ENCODE data around the gene NSUN2.

Gene NSUN2

GRCh38 chr5:6557807-6558575 is 74.9 kb downstream of the NSUN2 start:
- DNase-seq (ENCODE audit: low read depth): no peak

GRCh38 chr5:6556802-6557102 is 76.1 kb downstream of the NSUN2 start:
- DNase-seq (ENCODE audit: low read depth): no peak

- no peak for DNase-seq (ENCODE audit: low read depth)
These were observed 76.6 kb downstream of the NSUN2 start for GRCh38 chr5:6556089-6556801.

- DNase-seq (ENCODE audit: low read depth): no peak
These were observed 78.0 kb downstream of the NSUN2 start for GRCh38 chr5:6554812-6555211.

DNA sequence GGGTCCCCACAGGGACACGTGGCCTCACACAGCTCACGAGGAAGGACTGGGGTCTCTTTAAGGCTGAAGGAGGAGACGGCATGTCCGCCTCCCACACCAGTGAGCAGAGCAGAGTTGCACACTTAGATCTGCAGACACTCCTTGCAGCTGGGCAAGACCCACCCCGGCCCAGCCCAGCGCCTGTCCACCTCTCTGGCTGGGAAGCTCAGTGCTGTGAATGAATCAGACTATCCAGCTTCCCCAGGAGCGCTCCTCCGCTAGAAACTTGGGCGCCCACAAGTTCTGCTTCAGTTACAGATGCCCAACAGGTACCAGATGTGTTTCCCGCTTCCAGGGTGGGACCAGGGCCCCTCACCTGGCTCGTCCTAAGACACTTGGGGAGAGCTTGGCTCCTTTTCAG is 78.9 kb downstream of the NSUN2 start:
- DNase-seq (ENCODE audit: low read depth): no peak

DNA sequence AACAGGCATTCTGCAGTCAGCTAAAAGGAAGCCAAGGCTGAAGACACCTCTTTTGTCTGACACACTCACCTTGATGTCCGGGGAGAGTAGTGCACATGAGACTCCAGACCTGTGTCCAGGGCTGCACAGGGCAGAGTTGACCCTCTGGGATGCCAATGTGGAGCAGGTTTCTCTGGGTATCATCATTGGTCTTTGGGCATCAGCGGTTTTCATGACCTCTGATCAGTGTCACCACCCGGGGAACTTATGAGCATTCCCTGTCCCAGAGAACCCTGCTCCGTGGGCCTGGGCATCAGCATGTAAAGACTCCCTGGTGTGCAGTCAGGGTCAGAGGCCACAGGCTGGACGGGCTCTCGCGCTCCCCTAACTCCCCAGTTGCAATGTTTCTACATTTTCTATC is 80.2 kb downstream of the NSUN2 start:
- DNase-seq (ENCODE audit: low read depth): no peak

- no peak for DNase-seq (ENCODE audit: low read depth)
These were observed 80.9 kb downstream of the NSUN2 start for GRCh38 chr5:6551955-6552313.

DNA sequence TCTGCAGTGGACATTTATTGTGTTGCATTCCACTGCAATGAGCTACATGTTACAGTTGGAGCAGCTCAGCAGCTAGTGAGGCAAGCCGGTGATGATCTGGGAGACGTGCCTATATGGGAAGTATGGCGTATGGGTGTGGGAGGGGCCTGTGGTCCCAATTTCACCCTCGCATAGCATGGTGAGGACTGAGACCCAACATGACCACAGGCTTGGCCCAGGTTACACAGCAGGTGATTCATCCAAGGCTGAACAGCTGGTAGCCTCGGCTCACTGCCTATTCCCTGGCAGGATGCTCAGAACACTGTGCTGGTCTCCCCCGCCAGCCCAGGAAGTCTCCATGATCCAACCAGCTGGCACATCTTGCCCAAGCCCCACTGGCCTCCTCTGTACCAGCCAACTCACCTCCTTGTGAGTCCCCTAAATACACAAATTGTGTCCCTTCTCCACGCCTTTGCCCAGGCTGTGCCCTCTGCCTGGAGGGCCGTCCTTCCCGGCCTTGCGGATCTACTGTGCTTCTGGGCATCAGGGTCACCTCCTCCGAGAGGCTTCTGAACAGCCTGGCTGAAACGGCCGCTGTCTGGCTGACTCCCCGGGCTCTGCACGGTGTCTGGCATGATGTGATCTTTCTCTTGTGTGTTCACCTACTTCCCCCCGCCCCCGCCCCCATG is 81.4 kb downstream of the NSUN2 start:
- no peak for DNase-seq (ENCODE audit: low read depth)

GRCh38 chr5:6550628-6551027 is 82.2 kb downstream of the NSUN2 start:
- no peak for DNase-seq (ENCODE audit: low read depth)

Data from fibroblast of the conjunctiva (primary cell).